ENCODE measurements around the gene NUP188.
"Not testable (repeated sequence)": the region's sequence is repeated elsewhere in the genome, so short reads cannot be mapped to it uniquely, and the experiment has no call there.

Gene NUP188

GRCh38 chr9:128945798-128946501 lies 1.5 kb upstream of the NUP188 start:
- no peak for DNase-seq (ENCODE audit: low read depth)

GRCh38 chr9:128946571-128947276 lies 775 bp upstream of the NUP188 start:
- DNase-seq (ENCODE audit: low read depth) = peak; percentile 36

GRCh38 chr9:128947277-128947526 lies 297 bp upstream of the NUP188 start:
- no peak for DNase-seq (ENCODE audit: low read depth)

- DNase-seq (ENCODE audit: low read depth) = not testable (repeated sequence)
These were observed 13.9 kb downstream of the NUP188 start for GRCh38 chr9:128961403-128961802.

- peak; percentile 31 for DNase-seq (ENCODE audit: low read depth)
These were observed 22.0 kb downstream of the NUP188 start for GRCh38 chr9:128969491-128969890.

GRCh38 chr9:128972956-128973355 lies 25.5 kb downstream of the NUP188 start:
- DNase-seq (ENCODE audit: low read depth) = peak; percentile 91

GRCh38 chr9:128979111-128979510 lies 31.6 kb downstream of the NUP188 start:
- no peak for DNase-seq (ENCODE audit: low read depth)

GRCh38 chr9:128983536-128983935 lies 36.0 kb downstream of the NUP188 start:
- DNase-seq (ENCODE audit: low read depth) = no peak

- DNase-seq (ENCODE audit: low read depth) = no peak
These were observed 39.2 kb downstream of the NUP188 start for GRCh38 chr9:128986671-128987070.

GRCh38 chr9:128987805-128988204 lies 40.3 kb downstream of the NUP188 start:
- DNase-seq (ENCODE audit: low read depth) = peak; percentile 92

GRCh38 chr9:128992995-128993394 lies 45.5 kb downstream of the NUP188 start:
- DNase-seq (ENCODE audit: low read depth) = peak; percentile 35

- no peak for DNase-seq (ENCODE audit: low read depth)
These were observed 48.3 kb downstream of the NUP188 start for GRCh38 chr9:128995791-128996190.

GRCh38 chr9:128998462-128998861 lies 51.0 kb downstream of the NUP188 start:
- DNase-seq (ENCODE audit: low read depth) = no peak

GRCh38 chr9:128999581-129000206 lies 52.2 kb downstream of the NUP188 start:
- DNase-seq (ENCODE audit: low read depth) = no peak

- DNase-seq (ENCODE audit: low read depth) = no peak
These were observed 54.2 kb downstream of the NUP188 start for GRCh38 chr9:129001504-129002325.

GRCh38 chr9:129002992-129003391 lies 55.5 kb downstream of the NUP188 start:
- no peak for DNase-seq (ENCODE audit: low read depth)

- DNase-seq (ENCODE audit: low read depth) = not testable (repeated sequence)
These were observed 56.7 kb downstream of the NUP188 start for GRCh38 chr9:129004173-129004572.

- no peak for DNase-seq (ENCODE audit: low read depth)
These were observed 58.0 kb downstream of the NUP188 start for GRCh38 chr9:129005336-129005997.

GRCh38 chr9:129006328-129007034 lies 59.0 kb downstream of the NUP188 start:
- peak; percentile 86 for DNase-seq (ENCODE audit: low read depth)

- DNase-seq (ENCODE audit: low read depth) = no peak
These were observed 59.7 kb downstream of the NUP188 start for GRCh38 chr9:129007035-129007765.

Measured in ELR (cell line).